NCI-H82 treated with DMSO at 0.1 percent for 48 hours (cell line): Measurements from ENCODE around the gene LMBR1.
A peak's percentile ranks its signal among the peaks of the same experiment; 100 is the strongest.
"Not testable (repeated sequence)": the region's sequence is repeated elsewhere in the genome, so short reads cannot be mapped to it uniquely, and the experiment has no call there.

Source experiments
- DNase-seq: peaks from one replicate; lab custom pipeline; 2025; ENCODE audit not compliant: unreplicated experiment; lab: John Stamatoyannopoulos, UW

Gene LMBR1

DNA sequence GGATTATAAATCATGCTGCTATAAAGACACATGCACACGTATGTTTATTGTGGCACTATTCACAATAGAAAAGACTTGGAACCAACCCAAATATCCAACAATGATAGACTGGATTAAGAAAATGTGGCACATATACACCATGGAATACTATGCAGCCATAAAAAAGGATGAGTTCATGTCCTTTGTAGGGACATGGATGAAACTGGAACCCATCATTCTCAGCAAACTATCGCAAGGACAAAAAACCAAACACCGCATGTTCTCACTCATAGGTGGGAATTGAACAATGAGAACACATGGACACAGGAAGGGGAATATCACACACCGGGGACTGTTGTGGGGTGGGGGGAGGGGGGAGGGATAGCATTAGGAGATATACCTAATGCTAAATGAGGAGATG lies 89.3 kb downstream of the LMBR1 start:
- DNase-seq: not testable (repeated sequence)

DNA sequence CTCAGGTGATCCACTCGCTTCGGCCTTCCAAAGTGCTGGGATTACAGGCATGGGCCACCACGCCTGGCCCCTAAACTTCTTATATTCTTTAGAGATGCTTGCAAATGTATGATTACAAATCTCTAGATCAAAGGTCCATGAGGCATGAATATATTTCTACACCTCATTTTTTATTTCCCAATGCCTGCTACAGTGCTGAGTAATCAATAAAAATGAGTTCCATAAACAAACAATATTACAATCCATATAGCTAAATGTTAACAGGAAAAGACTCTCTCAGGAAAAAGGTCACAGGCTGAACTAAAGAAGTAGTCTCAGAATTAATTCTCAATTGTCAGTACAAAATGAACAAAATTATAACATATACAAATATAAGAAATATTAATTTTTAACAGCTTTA lies 90.8 kb downstream of the LMBR1 start:
- no peak for DNase-seq

DNA sequence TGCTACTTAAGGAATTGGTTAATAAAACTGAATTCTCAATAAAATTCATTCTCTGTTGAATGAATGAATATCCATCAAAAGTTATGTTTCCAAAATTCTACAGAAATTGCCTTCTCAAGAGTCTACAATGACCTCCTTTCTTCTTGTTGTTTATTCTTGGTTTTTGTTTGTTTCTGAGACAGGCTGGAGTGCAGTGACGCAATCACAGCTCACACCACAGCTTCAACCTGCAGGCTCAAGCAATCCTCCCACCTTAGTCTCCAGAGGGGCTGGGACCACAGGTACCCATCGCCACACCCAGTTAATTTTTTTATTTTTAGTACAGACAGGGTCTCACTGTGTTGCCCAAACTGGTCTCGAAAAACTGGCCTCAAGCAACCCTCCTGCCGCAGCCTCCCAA lies 97.6 kb downstream of the LMBR1 start:
- DNase-seq: no peak

DNA sequence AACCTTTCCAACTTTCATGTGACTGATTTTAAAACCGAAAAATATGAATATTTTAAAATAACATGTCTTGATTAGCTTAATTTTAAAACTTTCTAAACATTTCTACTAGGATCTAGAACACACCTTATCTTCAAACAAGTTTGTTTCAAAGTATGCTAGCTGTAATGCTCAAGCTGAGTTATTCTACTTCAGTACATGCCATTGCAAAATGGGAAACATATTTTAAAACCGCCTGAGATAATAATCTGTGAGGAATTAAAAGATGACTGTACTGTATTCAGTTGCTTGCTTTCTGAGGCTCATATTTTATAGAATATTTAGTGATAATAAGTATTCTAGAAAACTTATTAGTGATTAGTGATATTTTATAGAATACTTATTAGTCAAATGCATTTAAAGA lies 99.6 kb downstream of the LMBR1 start:
- no peak for DNase-seq

DNA sequence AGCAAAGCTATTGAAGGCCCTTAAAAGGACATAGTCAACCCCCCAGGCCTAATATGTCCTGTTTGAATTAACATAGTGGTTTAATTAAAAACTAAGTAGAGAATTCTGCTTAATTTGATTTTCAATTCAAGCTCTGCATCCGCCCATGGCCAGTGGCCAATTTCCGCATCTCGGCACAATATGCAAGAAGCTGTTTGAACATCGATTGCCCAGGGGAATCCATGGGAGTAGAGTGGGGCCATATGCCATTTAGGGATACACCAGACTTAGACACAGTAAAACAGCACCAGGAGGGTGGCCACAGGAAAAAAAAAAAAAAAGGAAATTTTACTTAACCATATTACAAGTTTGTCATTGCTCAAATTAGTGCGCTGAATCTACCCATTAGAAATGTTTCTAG lies 100.4 kb downstream of the LMBR1 start:
- no peak for DNase-seq

DNA sequence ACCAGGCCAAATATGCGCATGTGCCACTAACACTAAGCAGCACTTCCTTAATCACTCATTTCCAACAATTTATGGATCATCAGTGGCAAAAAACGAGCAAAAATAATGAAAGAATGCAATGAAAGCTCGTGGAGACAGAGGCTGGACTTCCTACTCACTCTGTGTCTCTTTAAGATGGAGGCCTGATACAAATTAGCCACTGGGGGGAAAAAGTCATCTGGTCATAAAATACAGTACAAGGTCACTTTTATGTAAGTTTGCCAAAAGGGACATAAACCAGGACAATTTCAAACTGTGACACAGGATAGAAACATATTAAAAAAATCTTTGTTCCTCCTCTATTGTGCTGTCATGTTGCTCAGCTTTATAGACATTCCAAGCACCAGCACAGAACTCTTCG lies 101.7 kb downstream of the LMBR1 start:
- no peak for DNase-seq

DNA sequence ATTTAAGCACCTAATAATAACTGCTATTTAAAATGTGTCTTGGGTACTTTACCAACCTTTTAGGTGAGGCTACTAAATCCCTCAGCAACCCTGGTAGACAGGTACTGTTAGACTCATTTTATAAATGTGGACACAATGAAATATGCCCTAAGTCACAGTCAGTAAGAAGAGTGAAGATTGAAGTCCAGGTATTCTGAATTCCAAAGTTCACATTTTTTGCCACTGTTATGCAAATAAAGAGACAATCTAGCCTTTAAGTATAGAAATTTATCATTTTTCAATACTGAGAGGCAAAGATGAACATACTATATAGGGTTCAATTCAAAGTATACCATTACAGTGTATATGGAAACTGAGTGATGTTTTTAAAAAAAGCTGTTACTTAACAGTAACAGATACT lies 102.7 kb downstream of the LMBR1 start:
- no peak for DNase-seq

DNA sequence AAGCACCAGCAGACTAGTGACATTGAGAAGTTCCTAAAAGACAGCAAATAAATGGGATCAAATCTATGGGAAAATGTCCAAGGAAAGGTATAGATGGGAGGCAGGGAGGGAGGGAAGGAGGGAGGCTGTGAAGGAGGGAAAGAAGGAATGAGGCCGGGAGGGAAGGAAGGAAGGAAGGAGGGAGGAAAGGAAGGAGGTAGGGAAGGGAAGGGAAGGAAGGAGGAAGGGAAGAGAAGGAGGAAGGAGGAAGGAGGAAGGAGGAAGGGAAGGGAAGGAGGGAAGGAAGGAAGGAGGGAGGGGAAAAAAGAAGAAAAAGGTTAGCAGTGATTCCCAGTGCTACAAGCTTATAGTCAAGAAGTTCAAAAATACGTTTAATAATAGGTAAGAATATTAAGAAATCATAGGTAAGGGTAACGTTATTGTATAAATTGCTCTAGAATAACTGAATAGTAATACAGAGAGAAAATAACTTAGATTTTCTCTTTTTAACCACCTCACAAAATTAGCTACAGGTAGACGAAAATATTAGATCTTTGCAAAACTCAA lies 106.9 kb downstream of the LMBR1 start:
- no peak for DNase-seq

DNA sequence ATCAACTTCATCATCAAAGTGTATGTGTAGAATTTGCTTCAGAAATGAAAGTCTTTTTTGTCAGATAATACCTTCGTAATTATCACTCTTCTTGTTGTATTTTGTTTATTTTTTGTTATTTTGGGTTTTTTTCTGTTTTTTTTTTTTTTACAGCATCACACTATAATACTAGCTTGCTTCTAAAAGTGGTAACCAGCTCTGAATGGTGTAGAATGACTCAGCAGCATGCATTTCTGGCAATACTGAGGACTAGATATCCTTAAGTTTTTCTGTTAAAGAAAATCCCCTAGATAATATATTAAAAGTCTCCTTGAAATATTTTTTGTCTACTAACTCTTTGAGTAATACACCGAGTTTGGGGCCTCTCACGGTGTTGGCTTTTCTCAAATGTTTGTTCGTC lies 109.1 kb downstream of the LMBR1 start:
- DNase-seq: no peak

DNA sequence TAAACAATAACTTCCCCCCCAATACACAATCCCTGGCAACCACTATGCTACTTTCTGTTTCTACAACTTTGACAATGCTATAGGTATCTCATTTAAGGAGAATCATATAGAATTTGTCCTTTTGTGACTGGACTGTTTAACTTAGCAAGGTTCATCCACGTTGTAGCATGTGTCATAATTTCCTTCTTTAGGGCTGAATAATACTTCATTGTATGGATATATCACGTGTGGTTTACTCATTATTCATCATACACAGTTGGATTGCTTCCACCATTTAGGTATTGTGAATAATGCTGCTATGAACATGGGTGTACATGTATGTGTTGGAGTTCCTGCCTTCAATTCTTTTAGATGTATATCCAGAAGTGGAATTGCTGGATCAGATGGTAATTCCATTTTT lies 111.0 kb downstream of the LMBR1 start:
- DNase-seq: no peak

DNA sequence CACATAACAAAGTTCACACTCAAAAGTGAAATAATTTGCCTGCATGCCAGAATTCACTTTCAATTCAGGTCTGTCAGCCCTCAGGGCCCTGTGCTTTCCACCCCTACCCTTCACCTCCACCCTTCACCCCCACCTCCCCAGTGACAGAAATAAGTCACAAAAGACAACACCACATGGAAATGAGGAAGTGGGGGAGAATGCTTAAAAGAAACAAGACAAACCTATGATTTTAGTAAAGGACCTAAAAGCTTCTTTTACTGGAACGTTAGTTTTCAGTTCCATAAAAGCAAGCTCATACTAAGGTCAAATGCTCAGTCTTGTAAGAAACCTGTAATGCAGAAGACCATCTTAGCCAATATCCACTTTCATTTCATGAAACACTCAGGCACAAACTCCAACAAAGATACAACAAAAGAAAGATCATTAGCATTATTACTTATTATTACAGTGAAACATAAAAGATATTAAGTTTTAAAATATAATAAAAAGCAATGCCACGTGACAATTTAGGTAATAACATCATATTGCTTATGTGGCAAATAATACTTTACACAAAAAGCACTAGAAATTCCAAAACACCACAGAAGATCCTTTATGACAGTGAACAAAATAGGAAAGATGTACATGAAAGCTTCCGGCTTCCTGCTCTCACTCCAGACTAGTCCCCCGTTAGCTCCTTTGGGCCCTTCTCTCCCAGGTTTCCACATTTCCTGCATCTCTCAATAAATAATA lies 112.1 kb downstream of the LMBR1 start:
- DNase-seq: no peak

DNA sequence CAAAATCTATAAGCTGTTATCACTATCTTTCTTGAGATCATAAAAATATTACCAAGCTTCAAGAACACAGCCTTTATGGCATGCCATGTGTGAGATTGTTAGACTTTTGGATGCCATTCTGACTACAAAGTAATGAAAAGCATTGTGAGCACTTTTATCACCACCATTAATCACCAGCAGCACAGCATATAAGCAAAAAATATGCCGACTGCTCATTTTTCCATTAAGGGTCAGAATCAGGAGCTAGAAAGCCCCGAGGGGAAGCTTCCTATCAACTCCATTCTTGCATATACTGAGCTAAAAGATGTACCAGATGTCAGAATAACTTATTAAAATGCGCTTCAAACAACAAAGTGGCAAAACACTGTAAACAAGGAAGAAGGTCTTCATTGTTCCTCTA lies 114.3 kb downstream of the LMBR1 start:
- no peak for DNase-seq

DNA sequence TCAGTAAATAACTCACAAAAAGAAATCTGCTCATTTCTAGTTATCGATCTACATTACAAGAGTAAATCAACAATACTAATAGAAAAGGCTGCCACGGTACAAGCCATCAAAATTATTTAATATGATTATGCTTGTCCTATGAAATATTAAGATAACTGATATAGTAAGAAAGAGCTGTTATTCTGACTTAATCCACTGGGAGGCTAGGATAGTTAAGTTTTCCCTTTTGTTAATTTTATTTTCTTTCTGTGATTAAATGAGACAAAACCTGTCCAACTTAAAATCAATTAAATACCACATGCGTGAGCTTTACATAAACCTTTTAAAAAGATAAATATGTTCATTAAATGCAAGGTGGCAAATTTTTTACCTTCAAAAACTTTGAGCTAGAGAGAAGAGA lies 114.8 kb downstream of the LMBR1 start:
- no peak for DNase-seq

DNA sequence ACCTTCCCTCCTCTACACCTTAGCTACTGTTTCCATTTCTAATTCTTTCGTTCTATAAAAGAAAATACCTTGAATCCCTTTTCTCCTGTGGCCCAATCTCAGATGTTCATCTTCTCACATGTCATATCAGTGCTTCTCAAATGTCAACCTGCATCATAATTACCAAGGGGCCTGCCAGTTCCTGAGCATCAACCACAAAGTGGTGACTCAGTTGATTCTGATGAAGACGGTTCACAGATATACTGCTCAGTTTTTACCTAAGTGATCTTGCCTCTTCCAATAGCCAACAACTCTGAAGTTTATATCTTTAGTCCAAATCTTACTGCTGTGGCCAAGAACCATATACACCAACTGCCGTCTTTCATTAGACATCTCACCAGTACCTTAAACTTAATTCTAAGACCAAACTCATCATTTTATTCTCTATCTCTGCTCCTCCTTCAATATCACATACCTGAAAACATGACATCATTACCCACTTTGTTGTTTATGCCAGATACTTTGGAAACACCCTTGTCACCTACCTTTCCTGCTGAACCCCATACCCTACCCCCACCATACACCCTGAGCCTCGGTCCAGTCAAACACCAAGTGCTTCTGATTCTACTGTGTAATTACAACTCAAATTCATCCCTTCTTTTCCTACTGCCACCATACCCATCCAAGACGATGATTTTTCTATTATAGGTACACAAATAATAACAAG lies 115.5 kb downstream of the LMBR1 start:
- DNase-seq: no peak

DNA sequence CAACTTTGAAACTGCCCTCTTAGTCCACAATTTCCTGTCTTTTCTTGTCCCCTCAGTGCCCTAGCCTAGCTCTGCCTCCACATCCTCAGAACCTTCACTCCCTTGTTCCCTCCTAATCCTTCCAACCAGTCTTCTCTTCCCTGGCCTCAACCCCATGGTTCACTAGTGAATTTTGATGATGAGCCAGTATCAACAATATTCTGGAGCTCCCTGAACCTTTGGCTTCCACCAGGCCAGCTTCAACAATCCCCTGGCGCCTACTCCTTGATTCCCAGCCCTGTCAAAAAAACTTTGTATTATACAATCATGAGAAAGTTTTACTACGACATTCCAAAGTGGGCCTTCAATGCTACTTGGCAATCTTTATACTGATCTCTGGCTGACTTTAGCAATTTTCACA lies 116.5 kb downstream of the LMBR1 start:
- no peak for DNase-seq

DNA sequence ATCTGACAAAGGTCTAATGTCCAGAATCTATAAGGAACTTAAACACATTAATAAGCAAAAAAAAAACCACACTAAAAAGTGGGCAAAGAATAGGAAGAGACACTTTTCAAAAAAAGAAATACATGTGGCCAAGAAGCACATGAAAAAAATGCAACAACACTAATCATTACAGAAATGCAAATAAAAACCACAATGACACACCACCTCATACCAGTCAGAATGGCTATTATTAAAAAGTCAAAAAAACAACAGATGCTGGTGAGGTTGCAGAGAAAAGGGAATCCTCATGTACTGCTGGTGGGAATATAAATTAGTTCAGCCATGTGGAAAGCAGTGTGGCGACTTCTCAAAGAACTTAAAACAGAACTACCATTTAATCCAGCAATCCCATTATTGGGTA lies 119.0 kb downstream of the LMBR1 start:
- DNase-seq: no peak

DNA sequence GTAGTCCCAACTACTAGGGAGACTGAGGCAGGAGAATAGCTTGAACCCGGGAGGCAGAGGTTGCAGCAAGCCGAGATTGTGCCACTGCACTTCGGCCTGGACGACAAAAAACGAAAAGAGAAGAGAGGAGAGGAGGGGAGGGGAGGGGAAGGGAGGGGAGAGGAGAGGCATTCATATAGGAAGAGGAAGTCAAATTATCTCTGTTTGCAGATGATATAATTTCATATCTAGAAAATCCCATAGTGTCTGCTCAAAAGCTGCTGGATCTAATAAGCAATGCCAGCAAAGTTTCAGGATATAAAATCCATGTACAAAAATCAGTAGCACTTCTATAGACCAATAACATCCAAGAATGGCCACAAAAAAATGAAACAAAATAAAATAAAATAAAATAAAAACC lies 120.3 kb downstream of the LMBR1 start:
- no peak for DNase-seq

DNA sequence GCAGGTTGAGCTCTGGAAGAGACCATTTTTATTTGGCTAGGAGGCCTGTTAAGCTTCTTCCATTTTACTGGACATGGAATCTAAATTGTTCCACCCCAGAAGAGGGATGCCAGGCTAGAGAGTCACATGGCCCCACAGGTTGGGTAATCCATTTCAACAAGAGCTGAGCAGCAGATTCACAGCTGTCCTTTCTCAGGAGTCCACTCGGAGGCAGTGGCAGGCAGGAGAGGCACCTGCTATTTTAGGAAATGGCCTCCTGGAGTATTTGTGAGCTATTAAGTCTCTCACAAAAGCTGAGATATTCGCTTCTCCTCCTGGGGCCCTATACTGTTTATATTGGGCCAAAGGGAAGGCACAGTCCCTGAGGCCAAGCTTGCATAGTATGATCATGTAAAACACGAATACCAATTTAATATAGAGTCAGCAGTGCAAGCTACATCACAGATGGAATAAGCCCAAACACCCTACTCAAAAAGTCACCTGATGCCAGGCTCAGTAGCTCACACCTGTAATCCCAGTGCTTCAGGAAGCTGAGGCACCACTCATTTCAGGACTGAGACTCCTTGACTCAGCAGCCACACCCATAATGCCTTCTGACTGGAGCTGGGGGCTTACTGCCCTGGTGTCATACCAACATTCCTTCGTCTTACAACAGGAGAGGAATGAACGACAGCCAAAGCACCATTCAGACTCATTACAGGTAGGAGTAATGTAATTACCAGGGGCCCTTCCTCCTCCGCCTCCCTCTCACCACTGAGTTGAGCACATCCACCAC lies 124.1 kb downstream of the LMBR1 start:
- no peak for DNase-seq

DNA sequence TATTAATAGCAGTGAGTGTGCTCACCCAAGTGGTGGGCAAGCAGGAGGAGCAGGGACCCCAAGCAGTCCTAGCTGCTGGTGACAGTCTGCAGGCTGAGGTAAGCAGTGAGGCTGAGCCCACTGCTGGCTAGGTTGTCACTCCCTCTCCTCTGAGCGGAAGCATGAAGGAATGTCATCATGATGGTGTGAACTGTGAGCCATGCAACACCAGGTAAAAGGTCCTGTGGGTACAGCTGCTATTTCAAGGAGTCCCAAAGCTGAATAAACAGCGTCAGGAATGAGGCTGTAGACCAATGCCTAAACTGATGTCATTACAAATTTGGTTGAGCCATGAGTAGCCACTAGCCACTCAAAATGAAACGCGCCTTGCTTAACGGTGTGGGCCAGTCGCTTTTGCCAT lies 126.3 kb downstream of the LMBR1 start:
- DNase-seq: no peak

DNA sequence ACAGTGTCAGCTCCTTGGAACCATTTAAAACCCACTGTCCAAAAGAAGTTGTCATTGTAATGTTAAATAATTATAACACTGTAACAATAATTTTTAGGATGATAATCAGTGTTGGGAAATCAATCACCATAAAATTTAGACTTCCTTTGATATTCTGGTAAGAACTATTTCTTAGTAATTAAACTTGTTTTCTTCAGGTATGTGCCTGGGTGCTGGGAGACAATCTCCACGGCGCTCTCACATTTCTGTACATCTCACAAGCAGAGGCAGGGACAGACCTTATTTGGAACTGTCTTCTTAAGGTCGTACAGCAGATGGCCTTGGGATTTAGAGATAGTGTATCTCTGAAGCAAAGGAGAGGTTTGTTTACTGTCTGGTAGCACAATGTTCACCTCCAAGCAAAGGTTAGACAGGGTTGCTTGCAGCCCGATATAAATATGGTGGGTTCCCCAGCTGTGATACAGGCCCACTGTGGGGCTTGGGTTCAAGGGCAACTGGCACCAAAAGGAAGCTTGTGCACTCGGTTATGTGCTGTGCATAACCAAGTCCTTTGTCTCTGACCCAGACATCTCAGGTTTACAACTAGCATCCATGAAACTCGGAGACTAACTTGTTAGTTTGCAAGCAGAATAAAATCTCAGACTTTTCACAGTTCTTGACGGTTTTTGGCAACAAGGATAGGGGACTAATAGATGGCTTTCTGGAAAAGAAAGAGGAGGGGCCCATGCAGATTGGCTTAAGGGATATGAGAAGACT lies 126.9 kb downstream of the LMBR1 start:
- peak; percentile 78 for DNase-seq

DNA sequence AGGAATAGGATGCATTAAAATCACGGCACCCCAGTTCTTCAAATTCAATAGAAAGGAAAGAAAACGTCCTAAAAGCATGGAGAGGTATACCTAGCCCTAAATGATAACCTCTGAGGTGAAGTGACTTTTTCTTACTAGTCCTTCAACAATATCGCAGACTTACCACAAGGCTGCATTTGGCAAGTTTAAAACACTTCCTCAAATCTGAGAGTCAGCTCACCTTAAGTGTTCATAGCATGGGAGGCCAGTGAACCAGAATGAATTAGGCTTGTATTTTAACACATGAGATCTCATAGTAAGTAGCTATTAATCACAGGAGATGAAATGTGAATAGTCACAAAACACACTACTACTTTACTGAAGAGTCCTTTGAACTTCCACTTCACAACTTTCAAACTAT lies 128.2 kb downstream of the LMBR1 start:
- no peak for DNase-seq
